ENCODE measurements around the gene NUDT7.
A peak's percentile ranks its signal among the peaks of the same experiment; 100 is the strongest.

Gene NUDT7

DNA sequence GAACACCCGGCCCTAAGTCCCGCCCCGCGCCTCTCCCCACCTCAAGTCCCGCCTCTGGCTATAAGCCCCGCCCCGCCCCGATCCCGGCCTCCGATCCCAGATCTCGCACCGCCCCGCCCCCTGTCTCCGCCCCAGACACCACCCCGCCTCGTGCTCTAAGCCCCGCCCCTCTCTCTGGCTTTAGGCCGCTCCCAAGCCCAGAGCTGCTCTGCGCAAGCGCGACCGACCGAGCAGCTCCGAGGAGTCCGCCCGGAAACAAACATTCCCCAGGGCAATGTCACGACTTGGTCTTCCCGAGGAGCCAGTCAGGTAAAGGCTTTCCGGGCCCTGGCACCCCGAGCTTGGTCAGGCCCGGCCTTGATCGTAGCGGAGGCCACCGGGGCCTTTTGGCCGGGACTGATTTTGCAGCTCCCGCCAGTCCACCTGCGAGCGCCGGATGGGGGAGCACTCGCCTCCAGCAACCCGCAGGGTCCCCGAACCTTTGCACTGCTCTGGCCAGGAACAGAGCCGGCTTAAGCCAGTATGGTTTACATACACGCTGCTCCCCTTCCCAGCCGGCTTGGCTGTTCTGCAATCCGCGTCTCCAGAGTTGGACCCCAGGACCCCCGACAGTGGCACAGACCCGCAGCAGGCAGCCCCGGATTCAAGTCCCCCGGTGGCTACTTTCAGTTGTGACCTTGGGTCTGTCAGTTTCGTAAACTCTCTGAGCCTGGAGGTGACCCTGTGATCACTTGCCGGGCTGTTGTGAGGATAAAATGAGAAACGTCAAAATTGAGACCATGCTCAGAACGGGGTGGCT is at the start of gene NUDT7:
NUDT7 (plus strand) TSS at position 206 of the 799 bp plus-strand sequence; CDS start at position 275, 69 bp downstream.
- peak; percentile 66 for DNase-seq

- DNase-seq: no peak
Observed at GRCh38 chr16:77674888-77675287, 47.4 kb upstream of the NUDT7 start.

DNA sequence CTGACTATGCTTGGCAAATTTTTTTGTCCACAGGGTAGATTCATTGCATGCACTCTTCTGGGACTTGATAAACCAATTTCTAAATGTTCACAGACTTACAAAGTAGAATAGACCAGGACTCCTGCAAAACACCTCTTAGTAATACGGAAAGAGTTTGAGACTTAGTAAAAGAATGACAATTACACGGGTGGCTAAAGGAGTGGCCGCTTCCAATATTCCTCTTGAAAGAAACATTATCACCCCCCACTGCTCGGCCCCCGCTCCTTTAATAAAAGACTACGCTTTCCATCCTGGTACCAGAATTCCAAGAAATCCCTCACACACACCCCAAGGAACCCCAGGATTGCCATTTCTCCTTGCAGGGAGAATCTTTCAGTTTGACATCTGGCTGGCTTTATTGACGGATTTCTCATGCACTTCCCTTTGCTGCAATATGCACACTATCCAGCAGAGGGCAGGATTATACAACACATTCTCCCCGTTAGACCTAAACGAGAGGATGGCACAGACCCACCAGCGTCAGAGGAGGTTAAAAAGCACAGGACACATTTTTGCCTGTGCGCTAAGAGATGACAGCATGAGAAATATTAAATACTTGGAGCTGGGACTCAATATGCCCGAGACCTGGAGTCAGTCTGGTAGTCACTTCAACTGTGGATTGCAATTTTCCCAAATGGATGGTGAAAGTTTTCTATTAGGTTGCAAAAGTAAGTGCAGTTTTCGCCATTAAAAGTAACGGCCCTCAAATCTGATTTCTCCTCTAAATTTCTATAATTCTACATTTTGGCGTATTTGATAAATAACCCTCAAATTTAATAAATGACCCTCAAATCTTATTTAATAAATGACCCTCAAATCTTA is 46.6 kb upstream of the NUDT7 start:
- DNase-seq: peak; percentile 41

DNA sequence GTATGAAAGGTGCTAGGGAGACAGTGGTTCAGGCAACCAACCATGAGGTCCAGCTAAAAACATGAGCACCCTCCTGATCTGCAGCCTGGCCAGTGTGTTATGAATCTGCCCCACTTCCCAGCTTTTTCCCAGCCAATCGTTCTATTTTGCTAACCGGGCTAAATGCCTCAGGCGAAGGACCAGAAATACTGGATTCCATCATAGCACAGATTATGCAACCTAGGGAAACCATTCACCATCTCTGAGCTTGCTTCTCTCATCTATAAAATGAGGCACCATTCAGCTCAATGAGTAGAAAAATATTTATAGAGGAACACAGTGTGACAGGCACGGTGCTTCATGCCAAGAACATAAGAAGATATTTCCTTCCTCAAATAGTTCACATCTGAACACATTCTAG is 45.2 kb upstream of the NUDT7 start:
- no peak for DNase-seq

DNA sequence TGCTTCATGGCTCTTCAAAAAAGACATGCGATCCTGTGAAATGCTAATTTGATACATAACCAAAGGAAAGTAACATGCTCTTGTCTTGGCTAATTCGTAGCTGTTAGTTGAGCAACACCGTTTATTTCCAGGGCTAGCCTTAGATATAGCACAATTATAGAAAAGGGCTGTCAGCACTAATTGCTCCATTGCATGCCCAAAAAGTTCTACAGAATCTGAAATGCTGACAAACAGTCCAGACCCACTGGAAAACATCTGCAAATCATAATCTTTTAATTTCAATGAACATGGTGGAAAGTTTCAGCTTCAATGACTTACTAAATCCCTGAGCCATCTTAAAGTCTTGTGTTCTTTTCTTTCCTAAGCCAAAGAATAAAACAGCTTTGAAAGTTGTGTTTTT is 42.9 kb upstream of the NUDT7 start:
- DNase-seq: no peak

DNA sequence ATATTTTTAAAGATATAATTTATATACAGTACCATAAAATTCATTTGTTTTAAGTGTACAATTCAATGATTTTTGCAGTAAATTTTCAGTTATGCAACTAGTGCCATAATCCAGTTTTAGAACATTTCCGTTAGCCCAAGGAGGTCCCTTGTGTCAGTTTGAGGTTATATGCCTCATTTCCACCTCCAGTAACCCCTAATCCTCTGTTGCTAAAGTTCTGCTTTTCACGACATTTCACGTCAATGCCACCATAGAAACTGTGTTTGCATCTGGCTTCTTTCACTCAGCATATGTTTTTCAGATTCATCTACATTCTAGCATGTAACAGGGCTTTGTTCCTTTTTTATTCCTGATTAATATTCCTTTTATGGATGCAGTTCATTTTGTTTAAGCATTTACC is 42.4 kb upstream of the NUDT7 start:
- DNase-seq: no peak

DNA sequence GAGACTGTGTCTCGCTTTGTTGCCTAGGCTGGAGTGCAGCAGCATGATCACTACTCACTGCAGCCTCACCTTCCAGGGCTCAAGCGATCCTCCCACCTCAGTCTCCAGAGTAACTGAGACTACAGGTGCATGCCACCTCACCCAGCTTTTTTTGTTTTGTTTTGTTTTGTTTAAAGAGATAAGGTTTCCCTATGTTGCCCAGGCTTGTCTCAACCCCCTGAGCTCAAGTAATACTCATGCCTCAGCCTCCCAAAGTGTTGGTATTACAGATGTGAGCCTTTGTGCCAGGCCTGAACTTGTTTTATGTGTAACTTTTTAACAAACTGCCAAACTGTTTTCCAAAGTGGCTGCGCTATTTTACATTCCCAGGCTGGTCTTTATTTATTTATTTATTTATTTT is 41.8 kb upstream of the NUDT7 start:
- no peak for DNase-seq

GRCh38 chr16:77682586-77682985 is 39.7 kb upstream of the NUDT7 start:
- DNase-seq: no peak

GRCh38 chr16:77683397-77684180 is 38.7 kb upstream of the NUDT7 start:
- no peak for DNase-seq

GRCh38 chr16:77684181-77684526 is 38.2 kb upstream of the NUDT7 start:
- DNase-seq: peak; percentile 28

DNA sequence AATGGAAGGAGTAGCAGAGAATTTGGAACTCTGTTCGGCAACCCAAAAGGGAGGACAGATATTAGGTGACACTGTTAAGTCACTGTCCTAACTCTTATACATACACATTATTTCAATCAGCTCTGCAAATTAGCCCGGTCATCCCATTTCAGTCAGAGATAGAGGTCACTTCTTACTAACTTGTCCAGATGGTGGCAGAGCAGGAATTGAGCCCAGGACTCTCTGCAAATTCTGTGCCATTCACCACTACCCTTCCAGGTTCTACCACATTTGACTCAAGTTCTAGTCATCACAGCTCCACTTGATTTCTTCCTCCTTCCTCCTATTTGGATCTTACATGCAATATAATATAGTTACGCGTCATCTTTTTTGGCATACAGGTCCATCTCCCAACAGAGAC is 35.9 kb upstream of the NUDT7 start:
- DNase-seq: no peak

- no peak for DNase-seq
Observed at GRCh38 chr16:77689971-77690370, 32.3 kb upstream of the NUDT7 start.

GRCh38 chr16:77690416-77690815 is 31.9 kb upstream of the NUDT7 start:
- DNase-seq: no peak

DNA sequence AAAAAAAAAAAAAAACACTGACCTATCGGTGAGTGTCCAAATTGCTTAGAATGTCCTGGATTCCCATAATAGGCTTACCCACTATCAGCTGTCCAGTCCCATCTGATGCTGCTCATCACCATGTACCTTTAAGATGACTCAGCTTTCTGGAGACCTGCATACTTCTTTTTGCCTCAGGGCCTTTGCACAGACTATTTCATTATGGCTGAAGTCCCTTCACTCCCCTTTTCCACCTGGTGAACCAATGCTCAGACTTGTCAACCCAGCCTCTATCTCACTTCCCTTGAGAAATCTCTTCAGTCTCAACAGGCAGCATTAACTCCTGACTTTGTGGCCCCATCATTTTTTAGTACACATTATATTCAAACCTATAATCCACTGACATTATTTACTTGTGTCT is 29.7 kb upstream of the NUDT7 start:
- DNase-seq: no peak

DNA sequence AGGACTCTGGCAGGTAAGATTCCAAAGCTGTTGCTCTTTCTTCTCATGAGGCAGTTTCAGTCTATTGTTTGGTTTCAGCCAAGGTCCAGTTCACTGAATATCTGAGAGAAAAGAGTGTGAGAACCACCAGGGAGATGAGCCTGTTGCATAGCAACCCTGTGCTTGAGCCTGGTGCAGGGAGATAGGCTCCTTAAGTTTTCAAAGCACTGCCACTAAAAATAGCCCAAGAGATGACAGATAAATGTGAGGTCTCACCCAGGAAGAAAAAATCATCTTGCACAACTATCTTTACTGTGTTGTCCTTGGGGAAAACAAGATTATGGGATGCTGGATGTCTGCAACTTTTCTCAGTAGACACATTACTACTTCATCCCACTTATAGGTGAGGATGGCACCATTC is 26.2 kb upstream of the NUDT7 start:
- DNase-seq: no peak

DNA sequence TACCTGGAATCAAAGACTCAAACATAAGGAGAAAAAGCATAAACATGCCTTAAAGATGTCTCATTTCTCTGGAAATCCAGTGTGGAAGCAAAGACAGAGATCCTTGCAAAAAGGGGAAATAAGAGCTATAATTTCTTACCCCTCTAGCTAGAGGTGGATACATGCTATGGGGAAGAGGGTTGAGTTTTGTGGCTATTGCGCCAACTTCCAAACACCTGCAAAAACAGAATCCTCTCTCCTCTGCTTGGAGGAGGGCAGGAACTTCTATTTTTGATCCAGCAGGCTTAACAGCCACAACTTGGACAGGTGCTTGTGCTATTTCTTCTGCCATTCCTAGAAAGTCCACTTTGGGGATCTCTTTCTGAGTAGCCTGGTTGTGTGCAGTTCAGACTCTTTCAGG is 21.5 kb upstream of the NUDT7 start:
- no peak for DNase-seq

DNA sequence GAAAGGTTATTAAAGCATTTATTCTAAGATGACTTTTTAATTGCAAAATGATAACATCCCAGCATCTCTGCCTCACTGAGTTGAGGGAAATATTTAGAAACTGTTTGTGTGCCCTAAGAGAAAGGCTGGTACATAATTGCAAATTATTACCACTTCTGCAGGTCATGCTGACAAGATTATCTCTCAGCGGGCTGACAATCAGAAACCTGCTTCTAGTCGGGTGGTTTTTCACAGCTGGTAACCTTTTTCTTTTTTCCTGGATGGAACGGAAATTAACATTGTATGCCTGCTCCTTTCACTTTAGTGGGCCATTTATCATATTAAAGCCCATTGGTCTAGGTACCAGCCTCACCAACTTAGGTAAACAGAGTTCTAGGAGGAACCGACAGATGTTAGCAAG is 17.0 kb upstream of the NUDT7 start:
- DNase-seq: no peak

- no peak for DNase-seq
Observed at GRCh38 chr16:77711179-77711578, 11.1 kb upstream of the NUDT7 start.

- DNase-seq: no peak
Observed at GRCh38 chr16:77711775-77712174, 10.5 kb upstream of the NUDT7 start.

DNA sequence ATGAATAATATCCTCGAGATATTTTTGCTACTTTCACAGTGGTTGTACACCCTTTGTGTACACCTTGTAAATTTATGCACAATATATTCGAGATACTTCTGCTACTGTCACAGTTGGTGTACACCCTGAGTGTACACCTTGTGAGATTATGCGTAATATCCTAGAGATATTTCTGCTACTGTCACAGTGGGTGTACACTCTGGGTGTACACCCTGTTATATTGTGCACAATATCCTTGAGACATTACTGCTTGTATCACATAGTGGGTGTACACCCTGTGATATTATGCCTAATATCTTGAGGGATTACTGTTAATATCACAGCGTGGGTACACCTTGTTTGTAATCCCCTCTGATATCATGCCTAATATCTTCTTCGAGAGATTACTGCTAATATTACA is 7.2 kb upstream of the NUDT7 start:
- DNase-seq: no peak

DNA sequence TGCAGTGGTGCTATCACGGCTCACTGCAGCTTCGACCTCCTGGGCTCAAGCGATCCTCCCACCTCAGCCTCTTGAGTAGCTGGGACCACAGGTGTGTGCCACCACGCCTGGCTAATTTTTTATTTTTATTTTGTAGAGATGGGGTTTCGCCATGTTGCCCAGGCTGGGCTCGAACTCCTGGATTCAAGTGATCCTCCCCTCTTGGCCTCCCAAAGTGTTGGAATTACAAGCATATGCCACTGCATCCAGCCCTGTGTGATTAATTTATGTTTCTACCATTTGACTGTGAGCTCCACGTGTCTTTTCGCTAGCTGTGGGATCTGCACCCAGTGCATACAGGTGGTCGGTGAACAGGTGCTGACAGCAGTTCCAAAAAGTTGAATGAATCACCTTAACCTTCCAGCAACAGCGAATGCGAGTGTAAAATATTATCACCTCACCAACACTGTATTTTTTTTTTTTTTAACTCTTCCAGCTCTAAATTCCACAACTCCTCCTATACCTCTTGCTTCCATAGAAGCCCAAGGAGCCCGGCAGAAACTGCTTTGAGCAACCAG is 484 bp upstream of the NUDT7 start:
- DNase-seq: no peak

DNA sequence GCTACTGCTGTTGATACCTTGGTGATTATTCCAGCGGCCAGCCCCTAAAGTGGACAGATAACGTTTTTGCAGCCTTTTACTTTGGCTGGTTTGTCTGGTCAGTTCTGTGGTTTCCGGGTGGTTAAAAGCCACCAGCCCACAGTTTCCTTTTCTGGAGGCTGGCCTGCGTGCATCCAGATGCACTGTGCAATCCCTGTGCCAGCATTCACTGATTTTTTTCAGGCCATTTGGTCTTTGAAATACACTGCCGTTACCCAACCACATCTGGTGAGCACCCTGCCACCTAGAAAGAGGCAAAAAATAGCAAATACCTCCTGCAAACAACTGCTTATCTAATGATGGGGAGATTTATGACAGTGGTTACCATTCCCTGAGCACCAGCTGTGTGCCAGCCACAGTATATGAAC is 797 bp downstream of the NUDT7 start:
- DNase-seq: no peak

DNA sequence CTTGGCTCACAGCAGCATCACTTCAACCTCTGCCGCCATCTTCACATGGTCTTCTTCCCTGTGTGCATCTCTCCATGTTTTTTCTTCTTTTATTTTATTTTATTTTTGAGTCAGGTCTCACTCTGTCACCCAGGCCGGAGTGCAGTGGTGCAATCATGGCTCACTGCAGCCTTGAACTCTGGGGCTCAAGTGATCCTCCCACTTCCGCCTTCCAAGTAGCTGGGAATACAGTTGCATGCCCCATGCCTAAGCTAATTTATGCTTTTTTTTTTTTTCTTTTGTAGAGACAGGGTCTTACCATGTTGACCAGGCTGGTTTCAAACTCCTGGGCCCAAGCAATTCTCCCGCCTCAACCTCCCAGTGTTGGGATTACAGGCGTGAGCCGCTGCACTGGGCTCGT is 1.9 kb downstream of the NUDT7 start:
- DNase-seq: no peak
